Kidney epithelial cell (primary cell): Measurements from ENCODE around the gene KCNIP4. TPM values are rescaled to one million over a fixed set of nuclear protein-coding genes. Genes with fewer than 3 reads are reported as not detected.

ENCODE experiments used
- DNase-seq: peaks from one replicate; pipeline ENCODE4 v3.0.0-alpha.2; 2010; ENCODE audit warnings: low read depth
- H3K27me3 ChIP-seq: 2 replicates; pipeline ENCODE4 v1.6.0; 2011; ENCODE audit warnings: low read length; ENCODE audit not compliant: control insufficient read depth, insufficient read depth
- H3K36me3 ChIP-seq: 2 replicates; pipeline ENCODE4 v1.5.1; 2011; ENCODE audit warnings: low read length; ENCODE audit not compliant: control insufficient read depth, insufficient read depth
- H3K4me3 ChIP-seq: 2 replicates; pipeline ENCODE4 v1.5.1; 2011; ENCODE audit warnings: low read depth, mild to moderate bottlenecking, control low read depth, low read length
- CTCF ChIP-seq: IDR thresholded peaks from 2 replicates; pipeline ENCODE4 v1.5.1; 2011; ENCODE audit warnings: mild to moderate bottlenecking, moderate library complexity, low read length, control low read depth, inconsistent platforms; ENCODE audit not compliant: insufficient read depth, poor library complexity, severe bottlenecking
- total RNA-seq: library from RNA; depleted of rRNA; stranded (reverse); fragments of >200 nt; gene quantifications from 2 replicates; pipeline ENCODE4 v1.2.3, GENCODE V29; 2015

The KCNIP4 gene
- total RNA-seq, 1 donor from 2014 or later, result 5.5 TPM

GRCh38 chr4:21529214-21529613 is 419.4 kb downstream of the KCNIP4 start:
- no peak for DNase-seq
- no peaks in the 10 kb centered on the region for H3K27me3 ChIP-seq
- H3K36me3 ChIP-seq, result no peaks in the 10 kb centered on the region
- no peak for TF ChIP-seq CTCF
- no peak overlapping the region for H3K4me3 ChIP-seq

GRCh38 chr4:21522296-21522695 is 426.3 kb downstream of the KCNIP4 start:
- Histone ChIP-seq H3K36me3 (no peaks in the 10 kb centered on the region), H3K27me3 (no peaks in the 10 kb centered on the region), H3K4me3 (no peak overlapping the region)
- TF ChIP-seq CTCF, result no peak
- DNase-seq, result no peak

- Histone ChIP-seq H3K4me3 (no peak overlapping the region), H3K27me3 (no peaks in the 10 kb centered on the region), H3K36me3 (no peaks in the 10 kb centered on the region)
- peak; percentile 21 for DNase-seq
- TF ChIP-seq CTCF, result no peak
Observed at GRCh38 chr4:21517126-21517859, 431.3 kb downstream of the KCNIP4 start.

- no peak for TF ChIP-seq CTCF
- Histone ChIP-seq H3K36me3 (no peaks in the 10 kb centered on the region), H3K4me3 (no peak overlapping the region), H3K27me3 (no peaks in the 10 kb centered on the region)
- DNase-seq, result no peak
Observed at GRCh38 chr4:21514022-21514694, 434.4 kb downstream of the KCNIP4 start.

GRCh38 chr4:21512353-21512752 is 436.2 kb downstream of the KCNIP4 start:
- H3K27me3 ChIP-seq, result no peaks in the 10 kb centered on the region
- no peak for DNase-seq
- no peaks in the 10 kb centered on the region for H3K36me3 ChIP-seq
- peak; percentile 52 for TF ChIP-seq CTCF
- no peak overlapping the region for H3K4me3 ChIP-seq
